Amniotic stem cell (primary cell): ENCODE measurements around the gene CACNA1G.

Experiments used
- DNase-seq: peaks from one replicate; lab custom pipeline; 2025; lab: John Stamatoyannopoulos, UW

Gene CACNA1G

GRCh38 chr17:50588391-50589049 lies 28.0 kb downstream of the CACNA1G start:
- no peak for DNase-seq

- DNase-seq, result no peak
Measured at GRCh38 chr17:50589095-50589705, 28.7 kb downstream of the CACNA1G start.

- no peak for DNase-seq
Measured at GRCh38 chr17:50590946-50591737, 30.6 kb downstream of the CACNA1G start.

- no peak for DNase-seq
Measured at GRCh38 chr17:50593321-50593720, 32.8 kb downstream of the CACNA1G start.

GRCh38 chr17:50594128-50594823 lies 33.8 kb downstream of the CACNA1G start:
- no peak for DNase-seq

- no peak for DNase-seq
Measured at GRCh38 chr17:50594892-50595291, 34.4 kb downstream of the CACNA1G start.

- DNase-seq, result no peak
Measured at GRCh38 chr17:50596191-50597037, 35.9 kb downstream of the CACNA1G start.

- no peak for DNase-seq
Measured at GRCh38 chr17:50598487-50598886, 38.0 kb downstream of the CACNA1G start.

GRCh38 chr17:50599606-50600005 lies 39.1 kb downstream of the CACNA1G start:
- DNase-seq, result no peak

GRCh38 chr17:50601823-50602375 lies 41.4 kb downstream of the CACNA1G start:
- no peak for DNase-seq

- no peak for DNase-seq
Measured at GRCh38 chr17:50602836-50603235, 42.3 kb downstream of the CACNA1G start.

GRCh38 chr17:50603340-50603739 lies 42.8 kb downstream of the CACNA1G start:
- DNase-seq, result no peak

- DNase-seq, result no peak
Measured at GRCh38 chr17:50604513-50604912, 44.0 kb downstream of the CACNA1G start.

- no peak for DNase-seq
Measured at GRCh38 chr17:50605429-50605828, 44.9 kb downstream of the CACNA1G start.

GRCh38 chr17:50607522-50608175 lies 47.1 kb downstream of the CACNA1G start:
- DNase-seq, result no peak

GRCh38 chr17:50608700-50609379 lies 48.3 kb downstream of the CACNA1G start:
- DNase-seq, result no peak

GRCh38 chr17:50609380-50610074 lies 49.0 kb downstream of the CACNA1G start:
- no peak for DNase-seq

GRCh38 chr17:50611634-50612033 lies 51.1 kb downstream of the CACNA1G start:
- no peak for DNase-seq

GRCh38 chr17:50612281-50612680 lies 51.8 kb downstream of the CACNA1G start:
- DNase-seq, result no peak
